HepG2 (cell line): ENCODE data around the gene SDR42E2. TPM values are rescaled to one million over a fixed set of nuclear protein-coding genes. Genes with fewer than 3 reads are reported as not detected.

Experiments
- ATAC-seq: fragments of 200-7000 bp; cut with Tn5 transposase; 3 replicates; pipeline ENCODE4 v1.9.1; 2020; ENCODE audit warnings: mild to moderate bottlenecking, moderate library complexity
- BruUV-seq: library from RNA; stranded (reverse); fragments of 400-500 nt; replicated peaks from 2 replicates; lab custom pipeline; 2021; lab: Mats Ljungman, UMichigan
- CTCF ChIA-PET: fragments of 300-600 bp; formaldehyde crosslinking; extraction: SDS; loops from one replicate; lab custom pipeline; 2021; ENCODE audit warnings: low total read pairs, inconsistent platforms, low intra/inter-chr PET ratio; lab: Yijun Ruan, JAX
- POLR2A ChIA-PET: fragments of 350-600 bp; sonication (Branson Sonifier 250); formaldehyde crosslinking; loops from one replicate; lab custom pipeline; 2020; ENCODE audit warnings: antibody characterized with exemption, inconsistent platforms; lab: Yijun Ruan, JAX
- DNase-seq: peaks from one replicate; pipeline ENCODE4 v3.0.0-alpha.2; 2015; ENCODE audit warnings: low spot score
- FAIRE-seq: peaks from 3 replicates; lab custom pipeline; 2011; peaks lifted over from hg19 to GRCh38; lab: Jason Lieb, UNC
- H2AFZ ChIP-seq: one replicate; pipeline ENCODE4 v1.6.1; 2011; ENCODE audit warnings: low read length, inconsistent platforms
- H3K27ac ChIP-seq: fragments of 300-600 bp; 3 replicates; pipeline ENCODE4 v1.8.0; 2011; ENCODE audit warnings: mixed run types, mild to moderate bottlenecking, mixed read lengths, low read length, inconsistent platforms; ENCODE audit not compliant: insufficient read depth; ENCODE audit errors: extremely low read length
- H3K27me3 ChIP-seq, 2 experiments: fragments of 200-600 bp in 1 of 2; 2 replicates in 1 of 2; 3 replicates in 1 of 2; pipeline versions ENCODE4 v1.6.0 to v1.8.0; 2011; ENCODE audit warnings: low read length in 2 of 2, mild to moderate bottlenecking in 2 of 2, moderate library complexity in 2 of 2, inconsistent platforms in 1 of 2; ENCODE audit not compliant: insufficient read depth in 2 of 2, control insufficient read depth in 1 of 2
- H3K36me3 ChIP-seq, 2 experiments: fragments of 200-600 bp in 1 of 2; replicated peaks in 1 of 2; 2 replicates in 1 of 2; 3 replicates in 1 of 2; pipeline versions ENCODE4 v1.5.1 to v1.8.0; 2011; ENCODE audit warnings: low read length in 2 of 2, inconsistent platforms in 1 of 2; ENCODE audit not compliant: insufficient read depth in 2 of 2, control insufficient read depth in 1 of 2
- H3K4me1 ChIP-seq: 2 replicates; pipeline ENCODE4 v1.5.1; 2012; ENCODE audit warnings: low read length, inconsistent platforms; ENCODE audit not compliant: insufficient read depth
- H3K4me2 ChIP-seq: 2 replicates; pipeline ENCODE4 v1.6.0; 2011; ENCODE audit warnings: low read depth, low read length, inconsistent platforms
- H3K4me3 ChIP-seq, 3 experiments: fragments of 200-600 bp in 1 of 3; sonication (generic), shearing (Covaris generic) in 1 of 3; replicated peaks in 1 of 3; 2 replicates each; pipeline ENCODE4 v1.5.1; 2011 to 2016; ENCODE audit warnings: low read length in 3 of 3, inconsistent platforms in 2 of 3, low read depth in 2 of 3, mild to moderate bottlenecking in 2 of 3, control low read depth in 1 of 3, mixed read lengths in 1 of 3; ENCODE audit not compliant: insufficient read depth in 1 of 3
- H3K79me2 ChIP-seq: one replicate; pipeline ENCODE4 v1.6.1; 2011; ENCODE audit warnings: low read length, inconsistent platforms; ENCODE audit not compliant: insufficient read depth
- H3K9ac ChIP-seq: 2 replicates; pipeline ENCODE4 v1.6.0; 2011; ENCODE audit warnings: mild to moderate bottlenecking, low read depth, low read length, inconsistent platforms; ENCODE audit not compliant: insufficient read depth
- H3K9me3 ChIP-seq: 2 replicates; pipeline ENCODE4 v1.5.1; 2012; ENCODE audit warnings: mild to moderate bottlenecking, low read length
- H4K20me1 ChIP-seq: 2 replicates; pipeline ENCODE4 v1.6.0; 2011; ENCODE audit warnings: inconsistent platforms, mild to moderate bottlenecking, low read length, moderate library complexity; ENCODE audit not compliant: insufficient read depth
- BRCA1 ChIP-seq: sonication (generic); formaldehyde crosslinking; IDR thresholded peaks from 2 replicates; pipeline ENCODE4 v1.4.0; 2020; ENCODE audit warnings: missing genetic modification reagents
- CEBPB ChIP-seq: IDR thresholded peaks from 2 replicates; pipeline ENCODE4 v1.6.1; 2011; ENCODE audit warnings: low read depth, low read length, improper control_type of control experiment, borderline replicate concordance
- CREM ChIP-seq, 2 experiments: sonication (generic) in 1 of 2; formaldehyde crosslinking in 1 of 2; IDR thresholded peaks; 2 replicates each; pipeline versions ENCODE4 v1.4.0 to v1.6.1; 2016 to 2020; ENCODE audit warnings: antibody characterized with exemption in 1 of 2, mild to moderate bottlenecking in 1 of 2, missing genetic modification reagents in 1 of 2
- FIP1L1 ChIP-seq: fragments of 200-400 bp; formaldehyde crosslinking; IDR thresholded peaks from 2 replicates; pipeline ENCODE4 v1.6.1; 2018; ENCODE audit warnings: low read depth, mild to moderate bottlenecking, low read length, moderate library complexity, borderline replicate concordance; ENCODE audit not compliant: insufficient read depth
- FOXA1 ChIP-seq, 2 experiments: fragments of 450-650 bp in 1 of 2; sonication (generic) in 1 of 2; formaldehyde crosslinking in 1 of 2; IDR thresholded peaks; 2 replicates each; pipeline versions ENCODE4 v1.4.0 to v1.6.1; 2016 to 2020; ENCODE audit warnings: missing genetic modification reagents in 1 of 2
- GATAD1 ChIP-seq: IDR thresholded peaks from 2 replicates; pipeline ENCODE4 v1.6.1; 2016; ENCODE audit warnings: missing genetic modification reagents, missing compliant biosample characterization
- SATB2 ChIP-seq: sonication (generic); formaldehyde crosslinking; IDR thresholded peaks from 2 replicates; pipeline ENCODE4 v1.5.0; 2020; ENCODE audit warnings: missing genetic modification reagents
- ZBTB8A ChIP-seq: sonication (generic); formaldehyde crosslinking; IDR thresholded peaks from 2 replicates; pipeline ENCODE4 v1.4.0; 2020; ENCODE audit warnings: mild to moderate bottlenecking, low read depth, missing genetic modification reagents, borderline replicate concordance
- ZFX ChIP-seq: sonication (generic); formaldehyde crosslinking; IDR thresholded peaks from 2 replicates; pipeline ENCODE4 v1.4.0; 2020; ENCODE audit warnings: mild to moderate bottlenecking, low read depth, missing genetic modification reagents, moderate library complexity
- ZMYM2 ChIP-seq: sonication (generic); formaldehyde crosslinking; IDR thresholded peaks from 2 replicates; pipeline ENCODE4 v1.8.0; 2022; ENCODE audit warnings: mild to moderate bottlenecking, missing genetic modification reagents
- ZNF253 ChIP-seq: sonication (generic); formaldehyde crosslinking; IDR thresholded peaks from 2 replicates; pipeline ENCODE4 v1.8.0; 2022; ENCODE audit warnings: mild to moderate bottlenecking, missing genetic modification reagents, borderline replicate concordance
- ZNF569 ChIP-seq: sonication (generic); formaldehyde crosslinking; IDR thresholded peaks from 2 replicates; pipeline ENCODE4 v1.5.0; 2020; ENCODE audit warnings: mild to moderate bottlenecking, missing genetic modification reagents, moderate library complexity, borderline replicate concordance
- WGBS: methylation state at CpG from one replicate; pipeline ENCODE4 v1.1.6; 2017; ENCODE audit warnings: low lambda C conversion rate; 5-methylcytosine and 5-hydroxymethylcytosine counted together
- in situ Hi-C: cut with HindIII; loops from 2 replicates; pipeline ENCODE4 v1.10.0; 2017; ENCODE audit warnings: low pct_unique_long_range_greater_than_20kb; ENCODE audit not compliant: extremely low pct_ligation_motif_present
- intact Hi-C: fragments of 100-400 bp; cut with micrococcal nuclease; formaldehyde crosslinking; loops from one replicate; pipeline ENCODE4 v1.10.0; 2022; ENCODE audit not compliant: unreplicated experiment
- polyA plus RNA-seq, 8 experiments: library from polyadenylated mRNA; depleted of rRNA in 3 of 8; stranded (reverse) in 7 of 8; unstranded in 1 of 8; fragments of >200 nt; fragmentation: Illumina TruSeq in 4 of 8; extraction: Trizol in 4 of 8; gene quantifications; 2 replicates each; pipeline versions ENCODE4 v1.2.1 to v1.2.3, GENCODE V29; 2011 to 2016; ENCODE audit warnings: low read depth in 4 of 8, missing spikeins in 1 of 8, mixed read lengths in 1 of 8; ENCODE audit not compliant: insufficient read depth in 1 of 8
- total RNA-seq, 5 experiments: library from RNA; depleted of rRNA; stranded (reverse); fragments of >200 nt; fragmentation: Illumina TruSeq; extraction: Trizol; gene quantifications; 2 replicates each; pipeline ENCODE4 v1.2.3, GENCODE V29; 2016; ENCODE audit warnings: low read depth in 1 of 5
- TF ChIP-seq, protein P1 (sequence below): IDR thresholded peaks from 2 replicates; pipeline ENCODE4 v1.4.0; 2020; ENCODE audit warnings: mild to moderate bottlenecking, missing genetic modification reagents
- TF ChIP-seq, protein P2 (sequence below): sonication (generic); formaldehyde crosslinking; IDR thresholded peaks from 2 replicates; pipeline ENCODE4 v1.4.0; 2020; ENCODE audit warnings: mild to moderate bottlenecking, low read depth, missing genetic modification reagents
- TF ChIP-seq, protein P3 (sequence below): sonication (generic); formaldehyde crosslinking; IDR thresholded peaks from 2 replicates; pipeline ENCODE4 v1.9.0; 2021; ENCODE audit warnings: missing genetic modification reagents, borderline replicate concordance
- TF ChIP-seq, protein P4 (sequence below): sonication (generic); formaldehyde crosslinking; IDR thresholded peaks from 2 replicates; pipeline ENCODE4 v1.4.0; 2020; ENCODE audit warnings: mild to moderate bottlenecking, missing genetic modification reagents

SDR42E2 gene
- total and polyA plus RNA-seq, 2 of the 13 experiments (the other 11 are each of a cell fraction or from before 2014, with no cell fraction given), result 0.05 to 0.11 TPM

- WGBS, result 15% methylated on average over 9 of the region's 9 CpGs
- POLR2A ChIA-PET, result no interaction called here
- no peak for TF ChIP-seq CREM (IDR thresholded peaks at IDR 0.05)
- no peak for TF ChIP-seq CREM (CRISPR knock-in tag; IDR thresholded peaks at IDR 0.05)
- TF ChIP-seq, protein P1, sequence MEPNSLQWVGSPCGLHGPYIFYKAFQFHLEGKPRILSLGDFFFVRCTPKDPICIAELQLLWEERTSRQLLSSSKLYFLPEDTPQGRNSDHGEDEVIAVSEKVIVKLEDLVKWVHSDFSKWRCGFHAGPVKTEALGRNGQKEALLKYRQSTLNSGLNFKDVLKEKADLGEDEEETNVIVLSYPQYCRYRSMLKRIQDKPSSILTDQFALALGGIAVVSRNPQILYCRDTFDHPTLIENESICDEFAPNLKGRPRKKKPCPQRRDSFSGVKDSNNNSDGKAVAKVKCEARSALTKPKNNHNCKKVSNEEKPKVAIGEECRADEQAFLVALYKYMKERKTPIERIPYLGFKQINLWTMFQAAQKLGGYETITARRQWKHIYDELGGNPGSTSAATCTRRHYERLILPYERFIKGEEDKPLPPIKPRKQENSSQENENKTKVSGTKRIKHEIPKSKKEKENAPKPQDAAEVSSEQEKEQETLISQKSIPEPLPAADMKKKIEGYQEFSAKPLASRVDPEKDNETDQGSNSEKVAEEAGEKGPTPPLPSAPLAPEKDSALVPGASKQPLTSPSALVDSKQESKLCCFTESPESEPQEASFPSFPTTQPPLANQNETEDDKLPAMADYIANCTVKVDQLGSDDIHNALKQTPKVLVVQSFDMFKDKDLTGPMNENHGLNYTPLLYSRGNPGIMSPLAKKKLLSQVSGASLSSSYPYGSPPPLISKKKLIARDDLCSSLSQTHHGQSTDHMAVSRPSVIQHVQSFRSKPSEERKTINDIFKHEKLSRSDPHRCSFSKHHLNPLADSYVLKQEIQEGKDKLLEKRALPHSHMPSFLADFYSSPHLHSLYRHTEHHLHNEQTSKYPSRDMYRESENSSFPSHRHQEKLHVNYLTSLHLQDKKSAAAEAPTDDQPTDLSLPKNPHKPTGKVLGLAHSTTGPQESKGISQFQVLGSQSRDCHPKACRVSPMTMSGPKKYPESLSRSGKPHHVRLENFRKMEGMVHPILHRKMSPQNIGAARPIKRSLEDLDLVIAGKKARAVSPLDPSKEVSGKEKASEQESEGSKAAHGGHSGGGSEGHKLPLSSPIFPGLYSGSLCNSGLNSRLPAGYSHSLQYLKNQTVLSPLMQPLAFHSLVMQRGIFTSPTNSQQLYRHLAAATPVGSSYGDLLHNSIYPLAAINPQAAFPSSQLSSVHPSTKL (CRISPR knock-in tag), result no peak
- TF ChIP-seq, protein P2, sequence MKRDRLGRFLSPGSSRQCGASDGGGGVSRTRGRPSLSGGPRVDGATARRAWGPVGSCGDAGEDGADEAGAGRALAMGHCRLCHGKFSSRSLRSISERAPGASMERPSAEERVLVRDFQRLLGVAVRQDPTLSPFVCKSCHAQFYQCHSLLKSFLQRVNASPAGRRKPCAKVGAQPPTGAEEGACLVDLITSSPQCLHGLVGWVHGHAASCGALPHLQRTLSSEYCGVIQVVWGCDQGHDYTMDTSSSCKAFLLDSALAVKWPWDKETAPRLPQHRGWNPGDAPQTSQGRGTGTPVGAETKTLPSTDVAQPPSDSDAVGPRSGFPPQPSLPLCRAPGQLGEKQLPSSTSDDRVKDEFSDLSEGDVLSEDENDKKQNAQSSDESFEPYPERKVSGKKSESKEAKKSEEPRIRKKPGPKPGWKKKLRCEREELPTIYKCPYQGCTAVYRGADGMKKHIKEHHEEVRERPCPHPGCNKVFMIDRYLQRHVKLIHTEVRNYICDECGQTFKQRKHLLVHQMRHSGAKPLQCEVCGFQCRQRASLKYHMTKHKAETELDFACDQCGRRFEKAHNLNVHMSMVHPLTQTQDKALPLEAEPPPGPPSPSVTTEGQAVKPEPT (CRISPR knock-in tag), result no peak
- TF ChIP-seq, protein P3, sequence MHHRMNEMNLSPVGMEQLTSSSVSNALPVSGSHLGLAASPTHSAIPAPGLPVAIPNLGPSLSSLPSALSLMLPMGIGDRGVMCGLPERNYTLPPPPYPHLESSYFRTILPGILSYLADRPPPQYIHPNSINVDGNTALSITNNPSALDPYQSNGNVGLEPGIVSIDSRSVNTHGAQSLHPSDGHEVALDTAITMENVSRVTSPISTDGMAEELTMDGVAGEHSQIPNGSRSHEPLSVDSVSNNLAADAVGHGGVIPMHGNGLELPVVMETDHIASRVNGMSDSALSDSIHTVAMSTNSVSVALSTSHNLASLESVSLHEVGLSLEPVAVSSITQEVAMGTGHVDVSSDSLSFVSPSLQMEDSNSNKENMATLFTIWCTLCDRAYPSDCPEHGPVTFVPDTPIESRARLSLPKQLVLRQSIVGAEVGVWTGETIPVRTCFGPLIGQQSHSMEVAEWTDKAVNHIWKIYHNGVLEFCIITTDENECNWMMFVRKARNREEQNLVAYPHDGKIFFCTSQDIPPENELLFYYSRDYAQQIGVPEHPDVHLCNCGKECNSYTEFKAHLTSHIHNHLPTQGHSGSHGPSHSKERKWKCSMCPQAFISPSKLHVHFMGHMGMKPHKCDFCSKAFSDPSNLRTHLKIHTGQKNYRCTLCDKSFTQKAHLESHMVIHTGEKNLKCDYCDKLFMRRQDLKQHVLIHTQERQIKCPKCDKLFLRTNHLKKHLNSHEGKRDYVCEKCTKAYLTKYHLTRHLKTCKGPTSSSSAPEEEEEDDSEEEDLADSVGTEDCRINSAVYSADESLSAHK, result no peak
- no peak for TF ChIP-seq ZMYM2 (CRISPR knock-in tag)
- TF ChIP-seq, protein P4, sequence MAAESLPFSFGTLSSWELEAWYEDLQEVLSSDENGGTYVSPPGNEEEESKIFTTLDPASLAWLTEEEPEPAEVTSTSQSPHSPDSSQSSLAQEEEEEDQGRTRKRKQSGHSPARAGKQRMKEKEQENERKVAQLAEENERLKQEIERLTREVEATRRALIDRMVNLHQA (CRISPR knock-in tag), result no peak
- TF ChIP-seq ZNF569 (CRISPR knock-in tag), result no peak
- TF ChIP-seq FIP1L1, result no peak
- no peak for TF ChIP-seq BRCA1
- TF ChIP-seq CEBPB, result no peak
- no peak for TF ChIP-seq ZFX (CRISPR knock-in tag)
- TF ChIP-seq FOXA1 (IDR thresholded peaks at IDR 0.05), result no peak
- no peak for TF ChIP-seq FOXA1 (CRISPR knock-in tag; IDR thresholded peaks at IDR 0.05)
- no peak for TF ChIP-seq ZNF253 (CRISPR knock-in tag)
- TF ChIP-seq GATAD1, result no peak
- TF ChIP-seq ZBTB8A (CRISPR knock-in tag), result no peak
- TF ChIP-seq SATB2, result no peak
Measured at GRCh38 chr16:22147853-22148252, 14.5 kb upstream of the SDR42E2 start.

More at GRCh38 chr16:22147853-22148252, 14.5 kb upstream of the SDR42E2 start:
- in situ Hi-C loops, result no loop called here
- Histone ChIP-seq H4K20me1 (no peaks in the 10 kb centered on the region), H3K4me3 (no peak overlapping the region), H3K4me1 (no peaks in the 10 kb centered on the region), H3K9ac (no peak overlapping the region), H3K4me2 (no peak overlapping the region), H3K27ac (no peak overlapping the region), H2AFZ (no peak overlapping the region), H3K27me3 (peaks cover 3 to 66% of the 10 kb centered on the region in 2 experiments; a peak in 4 of 5 replicates), H3K36me3 (no peaks in the 10 kb centered on the region), H3K79me2 (no peaks in the 10 kb centered on the region), H3K9me3 (no peaks in the 10 kb centered on the region)
- no TSS peak for BruUV-seq
- ATAC-seq, result peak; percentile 20; the same call in 2 of the 3 replicates
- no peak for DNase-seq
- intact Hi-C loops, result no loop called here
- CTCF ChIA-PET, result no interaction called here
- FAIRE-seq, result no peak
